T-helper 2 cell treated with Interferon-gamma antibody and Interleukin-4, amounts not matched to agents 5 μg/mL and 100 μg/mL, for 36 hours (primary cell): ENCODE measurements around the gene TAOK1.

Experiments
- DNase-seq: peaks from one replicate; pipeline ENCODE4 v3.0.0; 2021; ENCODE audit warnings: low spot score
- H3K27ac Mint-ChIP-seq: one replicate; pipeline ENCODE4 v1.8.0; 2021; ENCODE audit warnings: mild to moderate bottlenecking, mixed read lengths
- H3K27me3 Mint-ChIP-seq: one replicate; pipeline ENCODE4 v1.8.0; 2021; ENCODE audit warnings: low read depth, mixed read lengths
- H3K36me3 Mint-ChIP-seq: one replicate; pipeline ENCODE4 v1.8.0; 2021; ENCODE audit warnings: low read depth, mixed read lengths
- H3K4me1 Mint-ChIP-seq: one replicate; pipeline ENCODE4 v1.8.0; 2021; ENCODE audit warnings: low read depth, mixed read lengths
- H3K4me3 Mint-ChIP-seq: one replicate; pipeline ENCODE4 v1.8.0; 2022; ENCODE audit warnings: mild to moderate bottlenecking, moderate library complexity, mixed read lengths
- H3K9me3 Mint-ChIP-seq: one replicate; pipeline ENCODE4 v1.8.0; 2021; ENCODE audit warnings: mixed read lengths

Gene TAOK1

GRCh38 chr17:29390851-29391631, 878 bp downstream of the TAOK1 start:
- Mint-ChIP-seq H3K36me3 (peaks cover 18% of the 10 kb centered on the region), H3K9me3 (no peaks in the 10 kb centered on the region), H3K4me3 (peak overlapping the region; percentile 95), H3K27ac (peak overlapping the region; percentile 94), H3K4me1 (peaks cover 27% of the 10 kb centered on the region), H3K27me3 (no peaks in the 10 kb centered on the region)
- DNase-seq, result peak; percentile 7

DNA sequence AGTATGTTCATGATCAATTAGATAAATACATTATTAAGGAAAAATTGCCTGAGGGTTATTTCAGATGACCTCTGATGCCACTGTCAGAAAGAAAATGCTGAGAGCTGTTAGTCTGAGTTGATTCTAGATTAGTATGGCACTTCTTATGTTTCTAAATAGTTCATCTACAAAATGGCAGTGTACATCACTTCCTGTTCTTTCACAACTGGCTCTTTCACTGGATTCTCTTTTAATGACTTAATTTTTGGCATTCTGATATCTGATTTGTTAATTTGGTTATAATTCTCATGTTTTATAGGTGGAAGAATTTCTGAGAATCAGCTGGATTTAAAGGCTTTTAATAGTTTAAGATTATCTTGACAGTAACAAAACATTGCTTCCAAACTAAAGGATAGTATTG, 3.3 kb downstream of the TAOK1 start:
- Mint-ChIP-seq H3K9me3 (no peaks in the 10 kb centered on the region), H3K4me3 (peak overlapping the region; percentile 62), H3K27me3 (no peaks in the 10 kb centered on the region), H3K4me1 (peaks cover 27% of the 10 kb centered on the region), H3K36me3 (peaks cover 18% of the 10 kb centered on the region), H3K27ac (peak overlapping the region; percentile 16)
- no peak for DNase-seq

GRCh38 chr17:29394761-29395160, 4.6 kb downstream of the TAOK1 start:
- no peaks in the 10 kb centered on the region for H3K27me3 Mint-ChIP-seq
- H3K9me3 Mint-ChIP-seq, result no peaks in the 10 kb centered on the region
- no peak for DNase-seq
- peaks cover 26% of the 10 kb centered on the region for H3K36me3 Mint-ChIP-seq
- no peak overlapping the region for H3K4me3 Mint-ChIP-seq
- peaks cover 23% of the 10 kb centered on the region for H3K4me1 Mint-ChIP-seq
- H3K27ac Mint-ChIP-seq, result no peak overlapping the region

GRCh38 chr17:29396066-29396465, 5.9 kb downstream of the TAOK1 start:
- H3K36me3 Mint-ChIP-seq, result peaks cover 33% of the 10 kb centered on the region
- H3K4me1 Mint-ChIP-seq, result peaks cover 20% of the 10 kb centered on the region
- DNase-seq, result no peak
- H3K4me3 Mint-ChIP-seq, result no peak overlapping the region
- no peak overlapping the region for H3K27ac Mint-ChIP-seq
- H3K27me3 Mint-ChIP-seq, result no peaks in the 10 kb centered on the region
- no peaks in the 10 kb centered on the region for H3K9me3 Mint-ChIP-seq

DNA sequence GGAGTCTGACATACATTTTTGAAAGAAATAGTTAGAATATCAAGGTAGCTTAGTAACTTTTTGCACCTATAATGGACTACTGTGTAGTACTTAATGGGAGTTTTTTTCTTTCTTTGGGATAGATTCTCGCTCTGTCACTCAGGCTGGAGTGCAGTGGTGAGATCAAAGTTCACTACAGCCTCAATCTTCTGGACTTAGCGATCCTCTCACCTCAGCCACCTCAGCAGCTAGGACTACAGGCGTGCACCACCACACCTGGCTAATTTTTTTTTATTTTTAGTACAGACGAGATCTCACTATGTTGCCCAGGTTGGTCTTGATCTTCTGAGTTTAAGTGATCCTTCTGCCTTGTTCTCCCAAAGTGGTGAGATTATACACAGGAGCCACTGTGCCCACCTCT, 9.5 kb downstream of the TAOK1 start:
- Mint-ChIP-seq H3K4me3 (no peak overlapping the region), H3K9me3 (no peaks in the 10 kb centered on the region), H3K27ac (no peak overlapping the region), H3K4me1 (peaks cover 2% of the 10 kb centered on the region), H3K27me3 (no peaks in the 10 kb centered on the region), H3K36me3 (peaks cover 28% of the 10 kb centered on the region)
- DNase-seq, result no peak

DNA sequence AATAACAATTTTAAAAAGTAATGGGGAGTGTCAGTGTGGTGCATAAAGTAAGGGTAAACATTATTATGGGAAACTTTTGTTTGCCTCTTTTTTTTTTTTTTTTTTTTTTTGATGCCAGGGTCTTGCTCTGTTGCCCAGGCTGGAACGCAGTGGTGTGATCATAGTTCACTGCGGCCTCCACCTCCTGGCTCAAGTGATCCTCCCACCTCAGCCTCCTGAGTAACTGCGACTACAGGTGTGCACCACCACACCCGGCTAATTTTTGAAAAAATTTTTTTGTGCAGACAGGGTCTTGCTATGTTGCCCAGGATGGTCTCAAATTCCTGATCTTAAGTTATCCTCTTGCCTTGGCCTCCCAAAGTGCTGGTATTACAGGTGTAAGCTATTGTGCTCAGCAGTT, 10.7 kb downstream of the TAOK1 start:
- H3K4me1 Mint-ChIP-seq, result peaks cover 2% of the 10 kb centered on the region
- no peak for DNase-seq
- H3K36me3 Mint-ChIP-seq, result peaks cover 28% of the 10 kb centered on the region
- H3K9me3 Mint-ChIP-seq, result no peaks in the 10 kb centered on the region
- H3K27ac Mint-ChIP-seq, result no peak overlapping the region
- H3K4me3 Mint-ChIP-seq, result no peak overlapping the region
- no peaks in the 10 kb centered on the region for H3K27me3 Mint-ChIP-seq

- no peak for DNase-seq
- H3K36me3 Mint-ChIP-seq, result peaks cover 28% of the 10 kb centered on the region
- H3K9me3 Mint-ChIP-seq, result no peaks in the 10 kb centered on the region
- peak overlapping the region; percentile 3 for H3K27ac Mint-ChIP-seq
- H3K4me1 Mint-ChIP-seq, result peaks cover 2% of the 10 kb centered on the region
- H3K4me3 Mint-ChIP-seq, result no peak overlapping the region
- no peaks in the 10 kb centered on the region for H3K27me3 Mint-ChIP-seq
These were observed 11.1 kb downstream of the TAOK1 start for GRCh38 chr17:29401258-29401657.

DNA sequence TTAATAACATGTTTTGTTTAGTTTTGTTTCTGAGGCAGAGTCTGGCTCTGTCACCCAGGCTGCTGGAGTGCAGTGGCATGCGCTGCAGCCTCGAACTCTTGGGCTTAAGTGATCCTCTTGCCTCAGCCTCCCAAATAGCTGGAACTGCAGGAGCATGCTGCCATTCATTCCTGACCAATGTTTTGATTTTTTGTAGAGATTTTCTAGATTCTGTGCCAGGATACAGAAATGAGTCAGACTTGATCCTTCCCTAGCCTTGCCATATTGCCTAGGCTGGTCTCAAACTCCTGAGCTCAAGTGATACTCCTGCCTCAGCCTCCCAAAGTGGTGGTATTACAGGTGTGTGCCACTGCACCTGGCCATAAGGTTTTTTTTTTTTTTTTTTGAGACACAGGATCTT, 17.7 kb downstream of the TAOK1 start:
- no peaks in the 10 kb centered on the region for H3K9me3 Mint-ChIP-seq
- peaks cover 13% of the 10 kb centered on the region for H3K36me3 Mint-ChIP-seq
- H3K4me3 Mint-ChIP-seq, result no peak overlapping the region
- H3K27me3 Mint-ChIP-seq, result no peaks in the 10 kb centered on the region
- H3K4me1 Mint-ChIP-seq, result peaks cover 5% of the 10 kb centered on the region
- H3K27ac Mint-ChIP-seq, result no peak overlapping the region
- no peak for DNase-seq

DNA sequence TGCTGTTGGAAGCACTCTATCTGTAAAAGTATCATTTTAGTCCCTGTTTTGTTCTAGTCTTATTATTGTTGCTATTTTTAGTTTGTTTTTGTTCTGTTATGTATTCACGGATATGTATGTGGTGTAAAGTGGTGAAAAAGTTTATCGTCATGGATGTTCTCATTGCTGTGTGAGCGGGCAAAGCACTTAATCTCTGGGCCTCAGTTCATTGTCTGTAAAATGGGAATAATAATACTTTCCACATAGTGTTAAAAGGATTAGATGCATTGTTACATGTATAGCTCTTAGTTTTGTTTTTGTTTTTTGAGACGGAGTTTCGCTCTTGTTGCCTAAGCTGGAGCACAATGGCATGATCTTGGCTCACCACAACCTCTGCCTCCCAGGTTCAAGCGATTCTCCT, 19.8 kb downstream of the TAOK1 start:
- peaks cover 8% of the 10 kb centered on the region for H3K36me3 Mint-ChIP-seq
- H3K27ac Mint-ChIP-seq, result no peak overlapping the region
- no peak for DNase-seq
- H3K9me3 Mint-ChIP-seq, result no peaks in the 10 kb centered on the region
- peaks cover 7% of the 10 kb centered on the region for H3K4me1 Mint-ChIP-seq
- H3K4me3 Mint-ChIP-seq, result no peak overlapping the region
- H3K27me3 Mint-ChIP-seq, result no peaks in the 10 kb centered on the region

- Mint-ChIP-seq H3K4me1 (peaks cover 5% of the 10 kb centered on the region), H3K27me3 (no peaks in the 10 kb centered on the region), H3K36me3 (peaks cover 7% of the 10 kb centered on the region), H3K9me3 (no peaks in the 10 kb centered on the region), H3K27ac (no peak overlapping the region), H3K4me3 (no peak overlapping the region)
- no peak for DNase-seq
These were observed 22.8 kb downstream of the TAOK1 start for GRCh38 chr17:29412780-29413565.

DNA sequence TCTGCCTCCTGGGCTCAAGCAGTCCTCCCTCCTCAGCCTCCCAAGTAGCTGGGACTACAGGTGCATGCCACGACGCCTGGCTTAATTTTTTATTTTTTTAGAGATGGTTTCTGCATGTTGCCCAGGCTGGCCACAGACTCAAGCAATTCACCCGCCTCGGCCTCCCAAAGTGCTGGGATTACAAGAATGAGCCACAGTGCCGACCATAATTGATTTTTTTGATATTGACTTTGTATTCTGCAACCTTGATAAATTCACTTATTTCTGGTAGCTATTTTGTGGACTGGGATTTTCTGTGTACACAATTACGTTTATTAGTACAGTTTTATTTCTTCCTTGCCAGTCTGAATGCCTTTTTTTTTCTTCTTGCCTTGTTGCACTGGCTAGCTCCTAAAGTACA, 30.0 kb downstream of the TAOK1 start:
- no peak for DNase-seq
- no peaks in the 10 kb centered on the region for H3K9me3 Mint-ChIP-seq
- H3K27ac Mint-ChIP-seq, result no peak overlapping the region
- no peaks in the 10 kb centered on the region for H3K27me3 Mint-ChIP-seq
- peaks cover 6% of the 10 kb centered on the region for H3K4me1 Mint-ChIP-seq
- H3K4me3 Mint-ChIP-seq, result no peak overlapping the region
- H3K36me3 Mint-ChIP-seq, result peaks cover 17% of the 10 kb centered on the region

- no peaks in the 10 kb centered on the region for H3K9me3 Mint-ChIP-seq
- H3K4me1 Mint-ChIP-seq, result peaks cover 6% of the 10 kb centered on the region
These were observed 40.1 kb downstream of the TAOK1 start for GRCh38 chr17:29430275-29430674.

GRCh38 chr17:29433541-29433940, 43.4 kb downstream of the TAOK1 start:
- Mint-ChIP-seq H3K4me3 (no peak overlapping the region), H3K36me3 (peaks cover 7% of the 10 kb centered on the region), H3K27ac (peak overlapping the region; percentile 1), H3K27me3 (no peaks in the 10 kb centered on the region), H3K4me1 (peaks cover 6% of the 10 kb centered on the region), H3K9me3 (no peaks in the 10 kb centered on the region)
- DNase-seq, result no peak

More at GRCh38 chr17:29430275-29430674, 40.1 kb downstream of the TAOK1 start:
- Mint-ChIP-seq H3K27me3 (no peaks in the 10 kb centered on the region), H3K4me3 (no peak overlapping the region), H3K36me3 (peaks cover 10% of the 10 kb centered on the region), H3K27ac (no peak overlapping the region)
- DNase-seq, result no peak

DNA sequence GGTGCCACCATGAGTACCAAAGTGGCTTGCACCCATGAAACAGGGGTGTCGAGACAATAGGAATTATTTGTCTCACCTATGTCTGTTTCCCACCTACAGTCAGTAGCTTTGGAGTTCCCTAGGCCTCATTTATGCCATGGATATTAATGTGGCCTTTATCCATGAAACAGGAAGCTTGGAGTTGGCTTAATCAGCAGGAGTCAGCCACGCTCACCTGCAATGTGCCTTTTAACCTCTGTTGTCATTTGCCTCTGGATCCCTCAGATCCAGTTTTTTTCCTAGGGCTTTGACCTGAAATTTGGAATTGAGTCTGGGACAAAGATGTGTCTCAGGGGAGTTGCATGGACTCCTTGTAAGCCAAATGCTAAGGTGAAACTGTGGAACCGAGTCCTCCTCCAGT, 44.4 kb downstream of the TAOK1 start:
- H3K27ac Mint-ChIP-seq, result no peak overlapping the region
- H3K9me3 Mint-ChIP-seq, result no peaks in the 10 kb centered on the region
- H3K36me3 Mint-ChIP-seq, result peaks cover 7% of the 10 kb centered on the region
- H3K4me1 Mint-ChIP-seq, result peaks cover 6% of the 10 kb centered on the region
- H3K4me3 Mint-ChIP-seq, result no peak overlapping the region
- DNase-seq, result no peak
- H3K27me3 Mint-ChIP-seq, result no peaks in the 10 kb centered on the region
